HL-60 (cell line): ENCODE data around the gene SCN10A.

Experiments
- DNase-seq, 2 experiments: peaks; one replicate each; pipeline ENCODE4 v3.0.0-alpha.2; 2010 to 2020; ENCODE audit warnings: low read depth in 1 of 2, low spot score in 1 of 2
- H3K27ac ChIP-seq: fragments of 250-450 bp; sonication (Bioruptor Pico); replicated peaks from 2 replicates; pipeline ENCODE4 v1.5.1; 2020; ENCODE audit warnings: mild to moderate bottlenecking, moderate library complexity
- H3K27me3 ChIP-seq: fragments of 250-450 bp; sonication (Bioruptor Pico); 2 replicates; pipeline ENCODE4 v1.5.1; 2021; ENCODE audit warnings: mild to moderate bottlenecking, moderate library complexity; ENCODE audit not compliant: insufficient read depth, poor library complexity, severe bottlenecking
- H3K4me3 ChIP-seq: replicated peaks from 2 replicates; pipeline ENCODE4 v1.5.1; 2011; ENCODE audit warnings: mild to moderate bottlenecking, control low read depth, low read length; ENCODE audit not compliant: insufficient read depth
- CTCF ChIP-seq: IDR thresholded peaks from one replicate; pipeline ENCODE4 v1.5.1; 2011; ENCODE audit warnings: low read length, control low read depth, inconsistent platforms; ENCODE audit not compliant: insufficient read depth
- GABPA ChIP-seq: IDR thresholded peaks from 2 replicates; pipeline ENCODE4 v1.6.1; 2012; ENCODE audit warnings: low read depth
- POLR2AphosphoS5 ChIP-seq: IDR thresholded peaks from 2 replicates; pipeline ENCODE4 v1.6.1; 2012; ENCODE audit warnings: low read depth
- REST ChIP-seq: IDR thresholded peaks from 2 replicates; pipeline ENCODE4 v1.6.1; 2012; ENCODE audit warnings: low read depth; ENCODE audit not compliant: insufficient replicate concordance
- SPI1 ChIP-seq: IDR thresholded peaks from 2 replicates; pipeline ENCODE4 v1.6.1; 2012; ENCODE audit warnings: low read depth, mild to moderate bottlenecking, borderline replicate concordance

The SCN10A gene

GRCh38 chr3:38648659-38649499 lies 167.1 kb downstream of the SCN10A start:
- no peak for TF ChIP-seq SPI1
- no peak for TF ChIP-seq CTCF
- TF ChIP-seq POLR2AphosphoS5: no peak
- no peak for TF ChIP-seq REST
- TF ChIP-seq GABPA: no peak
- Histone ChIP-seq H3K4me3 (peak overlapping the region; percentile 23), H3K27ac (no peak overlapping the region), H3K27me3 (peaks cover 23% of the 10 kb centered on the region)
- DNase-seq: no peak

GRCh38 chr3:38648024-38648658 lies 167.9 kb downstream of the SCN10A start:
- DNase-seq: no peak

More at GRCh38 chr3:38648024-38648658, 167.9 kb downstream of the SCN10A start:
- peaks cover 23% of the 10 kb centered on the region for H3K27me3 ChIP-seq
- H3K4me3 ChIP-seq: no peak overlapping the region
- H3K27ac ChIP-seq: no peak overlapping the region
- TF ChIP-seq GABPA: no peak
- no peak for TF ChIP-seq CTCF
- no peak for TF ChIP-seq POLR2AphosphoS5
- TF ChIP-seq SPI1: no peak
- no peak for TF ChIP-seq REST
